Fibroblast of the aortic adventitia (primary cell): ENCODE results near the gene SALL4. TPM values are rescaled to one million over a fixed set of nuclear protein-coding genes. Genes with fewer than 3 reads are reported as not detected.
A peak's percentile ranks its signal among the peaks of the same experiment; 100 is the strongest.

Experiments
- DNase-seq: peaks from one replicate; pipeline ENCODE4 v3.0.0-alpha.2; 2010; ENCODE audit warnings: low read depth
- H3K4me3 ChIP-seq: 2 replicates; pipeline ENCODE4 v1.5.1; 2011; ENCODE audit warnings: low read depth, mild to moderate bottlenecking, control low read depth, low read length, moderate library complexity
- CTCF ChIP-seq: IDR thresholded peaks from 2 replicates; pipeline ENCODE4 v1.5.1; 2011; ENCODE audit warnings: mild to moderate bottlenecking, low read length, control low read depth, inconsistent platforms; ENCODE audit not compliant: insufficient read depth
- total RNA-seq: library from RNA; depleted of rRNA; stranded (reverse); fragments of >200 nt; gene quantifications from 2 replicates; pipeline ENCODE4 v1.2.3, GENCODE V29; 2012; ENCODE audit warnings: low replicate concordance

SALL4 gene
- total RNA-seq, 1 donor = 0.36 TPM

- TF ChIP-seq CTCF = no peak
- peak; percentile 23 for DNase-seq
- no peak overlapping the region for H3K4me3 ChIP-seq
Observed at GRCh38 chr20:51797357-51798025, 4.8 kb downstream of the SALL4 start.

- DNase-seq = no peak
- no peak overlapping the region for H3K4me3 ChIP-seq
- TF ChIP-seq CTCF = no peak
Observed at GRCh38 chr20:51796340-51796739, 6.0 kb downstream of the SALL4 start.

- no peak for DNase-seq
- H3K4me3 ChIP-seq = no peak overlapping the region
- TF ChIP-seq CTCF = no peak
Observed at GRCh38 chr20:51792960-51793359, 9.4 kb downstream of the SALL4 start.

GRCh38 chr20:51791626-51792025 lies 10.7 kb downstream of the SALL4 start:
- DNase-seq = no peak
- no peak for TF ChIP-seq CTCF
- H3K4me3 ChIP-seq = no peak overlapping the region

GRCh38 chr20:51790256-51790655 lies 12.1 kb downstream of the SALL4 start:
- TF ChIP-seq CTCF = no peak
- H3K4me3 ChIP-seq = no peak overlapping the region
- no peak for DNase-seq

GRCh38 chr20:51789434-51789833 lies 12.9 kb downstream of the SALL4 start:
- no peak for DNase-seq
- TF ChIP-seq CTCF = no peak
- H3K4me3 ChIP-seq = no peak overlapping the region

GRCh38 chr20:51788822-51789221 lies 13.5 kb downstream of the SALL4 start:
- no peak overlapping the region for H3K4me3 ChIP-seq
- no peak for DNase-seq
- TF ChIP-seq CTCF = no peak
